ENCODE data around the gene SMC1B.
"Not testable (repeated sequence)": the region's sequence is repeated elsewhere in the genome, so short reads cannot be mapped to it uniquely, and the experiment has no call there.

The SMC1B gene

DNA sequence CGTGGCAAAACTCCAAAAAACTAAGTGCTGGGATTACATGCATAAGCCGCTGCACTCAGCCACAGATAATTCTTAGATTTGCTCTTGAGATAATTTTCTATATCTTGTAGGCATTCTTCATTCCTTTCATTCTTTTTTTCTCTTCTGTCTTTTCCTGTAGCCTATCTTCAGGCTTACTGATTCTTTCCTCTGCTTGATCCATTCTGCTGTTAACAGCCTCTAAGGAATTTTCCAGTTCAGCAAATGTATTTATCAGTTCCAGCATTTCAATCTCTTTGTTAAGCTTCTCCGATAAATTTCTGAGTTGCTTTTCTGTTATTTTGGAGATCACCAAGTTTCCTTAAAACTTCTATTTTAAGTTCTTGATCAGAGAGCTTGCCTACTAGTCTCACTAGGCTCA is 46.7 kb downstream of the SMC1B start:
- Mint-ChIP-seq H3K27ac (no peak overlapping the region), H3K4me3 (no peak overlapping the region), H3K9me3 (peaks cover 7% of the 10 kb centered on the region), H3K36me3 (peaks cover 2% of the 10 kb centered on the region), H3K4me1 (no peaks in the 10 kb centered on the region), H3K27me3 (peaks cover 10% of the 10 kb centered on the region)
- DNase-seq (ENCODE audit: low spot score in 2 of 2) (no peak), ATAC-seq (ENCODE audit: low read depth) (no peak)

DNA sequence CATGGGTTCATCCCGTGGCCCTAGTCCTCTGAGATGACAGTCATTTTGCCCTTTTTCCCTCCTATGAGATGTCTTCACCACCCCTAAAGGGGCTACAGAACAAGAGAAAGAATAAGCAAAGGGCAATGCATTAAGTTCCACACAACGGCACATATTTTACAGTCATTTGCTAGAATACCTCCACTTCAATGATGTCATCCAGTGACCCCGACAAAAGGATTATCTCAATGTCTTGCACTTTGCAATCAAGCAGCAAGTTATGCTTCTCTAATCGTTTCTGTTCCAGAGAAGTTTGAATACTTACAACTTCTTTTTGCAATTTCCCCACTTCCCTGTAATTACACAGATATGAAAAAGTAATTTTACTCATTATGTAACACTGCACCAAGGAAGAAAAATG is 53.8 kb downstream of the SMC1B start:
- no peak for ATAC-seq (ENCODE audit: low read depth)
- Mint-ChIP-seq H3K4me1 (no peaks in the 10 kb centered on the region), H3K27me3 (peaks cover 6% of the 10 kb centered on the region), H3K27ac (no peak overlapping the region), H3K9me3 (no peaks in the 10 kb centered on the region), H3K4me3 (no peak overlapping the region), H3K36me3 (no peaks in the 10 kb centered on the region)
- DNase-seq (ENCODE audit: low spot score in 2 of 2) = no peak

DNA sequence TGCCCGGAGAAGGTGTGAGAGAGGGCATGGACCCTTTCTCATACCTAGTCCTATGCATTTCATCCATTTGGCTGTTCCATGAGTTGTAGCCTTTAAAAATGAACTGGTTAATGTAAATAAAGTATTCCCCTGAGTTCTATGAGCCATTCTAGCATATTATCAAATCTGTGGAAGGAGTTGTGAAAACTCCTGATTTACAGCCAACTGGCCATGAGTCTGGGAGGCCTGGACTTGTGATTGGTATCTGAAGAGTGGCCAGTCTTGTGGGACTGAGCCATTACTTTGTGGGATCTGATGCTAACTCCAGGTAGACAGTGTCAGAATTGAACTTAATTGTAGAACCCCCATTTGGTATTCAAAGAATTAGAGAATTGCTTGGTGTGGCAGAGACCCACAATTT is 55.3 kb downstream of the SMC1B start:
- Mint-ChIP-seq H3K36me3 (no peaks in the 10 kb centered on the region), H3K27me3 (peaks cover 3% of the 10 kb centered on the region), H3K27ac (no peak overlapping the region), H3K4me3 (no peak overlapping the region), H3K4me1 (no peaks in the 10 kb centered on the region), H3K9me3 (no peaks in the 10 kb centered on the region)
- ATAC-seq (ENCODE audit: low read depth) = no peak
- DNase-seq (ENCODE audit: low spot score in 2 of 2) = no peak

DNA sequence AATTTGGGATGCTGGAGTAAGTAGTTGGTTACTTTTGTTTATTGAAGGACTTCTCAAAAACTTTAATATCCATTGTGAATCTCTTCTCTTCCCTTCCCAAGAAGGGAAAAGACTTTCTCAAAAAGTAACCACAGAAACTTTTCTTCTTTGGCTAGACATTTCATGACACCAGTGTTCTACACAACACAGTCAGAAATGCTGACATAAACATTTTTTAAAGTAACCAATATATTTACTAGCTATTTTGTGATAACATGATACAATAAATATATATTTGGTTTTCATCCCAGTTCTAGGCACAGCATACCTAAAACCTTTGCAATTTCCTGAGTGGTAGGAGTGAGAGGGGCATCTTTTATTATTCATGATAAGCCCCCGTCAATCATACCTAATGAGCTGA is 55.9 kb downstream of the SMC1B start:
- no peak for DNase-seq (ENCODE audit: low spot score in 2 of 2)
- Mint-ChIP-seq H3K4me3 (no peak overlapping the region), H3K27me3 (peaks cover 3% of the 10 kb centered on the region), H3K36me3 (no peaks in the 10 kb centered on the region), H3K9me3 (no peaks in the 10 kb centered on the region), H3K4me1 (no peaks in the 10 kb centered on the region), H3K27ac (no peak overlapping the region)
- no peak for ATAC-seq (ENCODE audit: low read depth)

DNA sequence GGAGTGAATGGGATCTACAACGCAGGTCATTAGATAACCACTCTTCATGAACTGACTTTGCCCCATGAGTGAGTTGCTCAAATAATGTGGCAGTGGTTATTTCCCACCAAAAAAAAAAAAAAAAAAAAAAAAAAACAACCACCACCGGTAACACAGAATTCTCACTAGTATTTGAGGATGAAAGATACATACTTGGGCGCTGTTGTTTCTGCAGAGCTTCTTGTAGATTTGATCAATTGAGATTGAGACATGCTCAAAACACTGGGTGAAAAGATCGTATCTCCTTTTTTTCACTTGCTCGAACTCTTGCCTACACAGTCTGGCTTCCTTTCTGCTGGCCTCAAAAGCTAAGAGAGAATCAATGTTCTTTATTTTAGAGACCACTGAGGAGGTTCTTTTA is 59.6 kb downstream of the SMC1B start:
- no peak overlapping the region for H3K27ac Mint-ChIP-seq
- ATAC-seq (ENCODE audit: low read depth) = no peak
- DNase-seq (ENCODE audit: low spot score in 2 of 2) = no peak

DNA sequence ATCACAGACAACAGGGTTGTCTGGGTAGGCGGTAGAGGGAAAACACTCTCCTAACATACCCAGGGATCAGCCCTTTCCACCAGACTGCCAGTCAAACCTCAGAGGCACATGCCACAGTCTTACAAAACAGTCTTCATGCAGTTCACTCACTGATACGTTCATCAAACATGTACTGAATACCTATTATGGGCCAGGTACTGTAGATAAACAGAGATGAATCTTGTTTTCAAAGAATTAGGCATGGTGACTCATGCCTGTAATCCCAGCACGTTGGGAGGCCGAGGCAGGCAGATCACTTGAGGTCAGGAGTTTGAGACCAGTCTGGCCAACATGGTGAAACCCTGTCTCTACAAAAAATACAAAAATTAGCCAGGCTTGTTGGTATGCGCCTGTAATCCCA is 60.6 kb downstream of the SMC1B start:
- H3K4me3 Mint-ChIP-seq; H3K4me1 Mint-ChIP-seq; H3K27me3 Mint-ChIP-seq; H3K27ac Mint-ChIP-seq; H3K9me3 Mint-ChIP-seq; H3K36me3 Mint-ChIP-seq; DNase-seq (ENCODE audit: low spot score in 2 of 2); ATAC-seq (ENCODE audit: low read depth): not testable (repeated sequence)

More for the DNA sequence above, 59.6 kb downstream of the SMC1B start:
- Mint-ChIP-seq H3K4me3 (no peak overlapping the region), H3K36me3 (no peaks in the 10 kb centered on the region), H3K9me3 (no peaks in the 10 kb centered on the region), H3K4me1 (no peaks in the 10 kb centered on the region), H3K27me3 (no peaks in the 10 kb centered on the region)

DNA sequence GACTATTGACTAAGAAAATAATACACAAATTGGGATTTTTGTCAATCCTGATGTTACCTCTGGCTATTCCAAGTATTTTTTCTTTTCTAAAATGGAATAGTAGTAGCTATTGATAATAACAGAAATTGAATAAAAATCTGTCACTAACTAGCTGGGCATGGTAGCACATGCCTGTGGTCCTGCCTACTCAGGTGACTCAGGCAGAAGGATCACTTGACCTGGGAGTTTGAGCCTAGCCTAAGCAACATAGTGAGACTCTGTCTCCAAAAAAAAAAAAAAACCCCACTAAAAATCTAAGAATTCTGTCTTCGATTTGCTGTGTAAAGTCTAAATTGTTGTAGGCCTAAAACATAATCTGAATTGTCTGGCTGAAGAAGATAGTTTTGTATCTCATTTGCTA is 61.4 kb downstream of the SMC1B start:
- Mint-ChIP-seq H3K4me3 (no peak overlapping the region), H3K36me3 (no peaks in the 10 kb centered on the region), H3K27me3 (no peaks in the 10 kb centered on the region), H3K27ac (no peak overlapping the region), H3K4me1 (no peaks in the 10 kb centered on the region), H3K9me3 (no peaks in the 10 kb centered on the region)
- ATAC-seq (ENCODE audit: low read depth) (no peak), DNase-seq (ENCODE audit: low spot score in 2 of 2) (no peak)

DNA sequence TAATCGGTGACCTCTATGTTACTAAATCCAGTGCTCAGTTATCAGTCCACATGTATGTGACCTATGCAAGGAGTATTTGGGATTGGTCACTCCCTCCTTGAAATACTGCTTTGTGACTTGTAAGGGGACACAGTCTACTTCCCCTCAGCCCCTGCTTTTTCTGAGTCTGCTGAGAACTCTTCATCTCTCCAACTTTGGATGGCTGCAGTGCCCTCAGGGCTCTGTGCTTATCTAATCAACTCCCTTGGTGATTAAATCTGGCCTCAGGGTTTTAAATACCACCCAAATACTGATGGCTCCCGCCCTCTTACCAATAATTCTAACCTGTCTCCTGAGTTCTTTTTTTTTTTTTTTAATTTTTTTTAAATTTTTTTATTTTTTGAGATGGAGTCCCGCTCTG is 63.5 kb downstream of the SMC1B start:
- Mint-ChIP-seq H3K4me1 (no peaks in the 10 kb centered on the region), H3K36me3 (no peaks in the 10 kb centered on the region), H3K9me3 (no peaks in the 10 kb centered on the region), H3K27ac (no peak overlapping the region), H3K4me3 (no peak overlapping the region), H3K27me3 (no peaks in the 10 kb centered on the region)
- DNase-seq (ENCODE audit: low spot score in 2 of 2) (no peak), ATAC-seq (ENCODE audit: low read depth) (no peak)

DNA sequence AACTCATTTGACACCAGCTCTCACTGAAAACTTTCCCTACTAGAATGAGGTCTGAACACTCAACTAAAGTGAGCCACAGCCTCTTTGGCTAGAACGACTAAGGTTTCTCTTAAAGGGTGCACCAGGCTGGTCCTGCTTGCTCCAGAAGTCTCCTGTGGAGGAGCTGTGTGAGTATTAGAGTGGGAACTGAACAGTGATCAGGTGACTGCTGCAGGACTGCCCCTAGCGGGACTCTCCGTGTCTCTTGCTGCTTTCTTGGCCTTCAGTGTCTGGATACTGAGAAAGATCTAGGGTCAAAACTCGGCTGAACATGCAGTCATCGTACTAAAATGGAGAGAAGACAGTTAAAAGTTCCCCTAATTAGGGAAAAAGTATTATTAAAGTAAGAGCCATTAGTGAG is 69.1 kb downstream of the SMC1B start:
- H3K27ac Mint-ChIP-seq = no peak overlapping the region
- no peaks in the 10 kb centered on the region for H3K4me1 Mint-ChIP-seq
- H3K36me3 Mint-ChIP-seq = peaks cover 12% of the 10 kb centered on the region
- DNase-seq (ENCODE audit: low spot score in 2 of 2) = no peak
- no peak for ATAC-seq (ENCODE audit: low read depth)
- no peaks in the 10 kb centered on the region for H3K27me3 Mint-ChIP-seq
- H3K4me3 Mint-ChIP-seq = no peak overlapping the region
- no peaks in the 10 kb centered on the region for H3K9me3 Mint-ChIP-seq

DNA sequence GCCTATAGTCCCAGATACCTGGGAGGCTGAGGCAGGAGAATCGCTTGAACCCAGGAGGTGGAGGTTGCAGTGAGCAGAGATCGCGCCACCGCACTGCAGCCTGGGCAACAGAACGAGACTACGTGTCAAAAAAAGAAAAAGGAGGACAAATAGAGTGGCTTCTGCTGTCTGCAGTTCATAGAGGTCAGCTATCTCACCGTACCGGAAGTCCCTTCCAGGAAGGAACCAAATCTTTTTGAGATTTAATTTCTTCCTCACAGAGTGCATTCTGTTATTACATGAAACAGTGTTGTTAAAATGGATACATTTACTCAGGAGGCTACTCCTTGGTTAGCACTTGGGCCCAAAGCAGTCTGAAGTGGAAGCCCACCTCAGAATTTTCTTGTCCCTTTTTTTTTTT is 70.3 kb downstream of the SMC1B start:
- Mint-ChIP-seq H3K4me3 (no peak overlapping the region), H3K27me3 (no peaks in the 10 kb centered on the region), H3K4me1 (no peaks in the 10 kb centered on the region), H3K27ac (no peak overlapping the region), H3K36me3 (peaks cover 15% of the 10 kb centered on the region), H3K9me3 (no peaks in the 10 kb centered on the region)
- ATAC-seq (ENCODE audit: low read depth) = no peak
- no peak for DNase-seq (ENCODE audit: low spot score in 2 of 2)

DNA sequence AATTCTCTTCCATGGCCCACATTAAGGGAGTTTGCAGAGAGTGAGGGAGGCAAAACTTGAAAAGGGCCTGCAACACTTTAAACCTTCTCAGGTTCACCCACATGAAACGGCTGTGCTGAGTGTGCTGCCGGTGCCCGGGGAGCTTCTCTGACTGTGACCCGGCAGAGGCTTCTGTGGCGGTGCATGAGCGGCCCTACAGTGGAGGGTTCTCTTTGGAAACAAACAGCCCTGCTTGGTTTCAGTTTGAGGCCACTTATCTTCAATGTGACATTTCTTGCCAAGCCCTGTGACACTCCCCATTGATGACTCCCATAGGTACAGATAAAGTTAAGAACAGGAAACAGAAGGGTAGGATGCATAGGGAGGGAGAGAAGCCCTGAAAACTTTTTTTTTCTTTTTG is 71.9 kb downstream of the SMC1B start:
- Mint-ChIP-seq H3K27me3 (no peaks in the 10 kb centered on the region), H3K36me3 (peaks cover 21% of the 10 kb centered on the region), H3K27ac (no peak overlapping the region), H3K4me1 (no peaks in the 10 kb centered on the region), H3K9me3 (no peaks in the 10 kb centered on the region), H3K4me3 (no peak overlapping the region)
- DNase-seq (ENCODE audit: low spot score in 2 of 2) = no peak
- ATAC-seq (ENCODE audit: low read depth) = no peak

DNA sequence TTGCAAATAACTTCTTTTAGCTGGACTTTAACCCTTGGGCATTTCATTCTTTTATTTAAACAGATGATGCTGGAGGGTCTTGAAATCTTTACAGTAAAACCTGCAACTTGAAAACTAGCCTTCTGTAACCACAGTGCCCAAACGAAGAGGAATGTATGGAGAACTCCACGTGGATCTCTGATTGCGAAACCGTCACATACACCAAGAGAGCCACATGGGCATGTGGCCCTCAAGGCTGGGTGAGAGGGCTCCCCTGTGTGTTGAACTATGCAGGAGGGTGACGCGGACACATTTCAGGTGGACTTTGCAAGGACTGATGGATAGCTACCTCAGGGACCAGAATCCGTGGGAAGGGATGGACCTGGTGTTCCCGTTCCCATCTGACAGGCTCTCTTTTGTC is 73.1 kb downstream of the SMC1B start:
- DNase-seq (ENCODE audit: low spot score in 2 of 2) (no peak), ATAC-seq (ENCODE audit: low read depth) (no peak)
- H3K4me1 Mint-ChIP-seq = no peaks in the 10 kb centered on the region
- no peak overlapping the region for H3K27ac Mint-ChIP-seq
- H3K27me3 Mint-ChIP-seq = no peaks in the 10 kb centered on the region
- H3K4me3 Mint-ChIP-seq = no peak overlapping the region
- H3K9me3 Mint-ChIP-seq = no peaks in the 10 kb centered on the region
- H3K36me3 Mint-ChIP-seq = peaks cover 25% of the 10 kb centered on the region

DNA sequence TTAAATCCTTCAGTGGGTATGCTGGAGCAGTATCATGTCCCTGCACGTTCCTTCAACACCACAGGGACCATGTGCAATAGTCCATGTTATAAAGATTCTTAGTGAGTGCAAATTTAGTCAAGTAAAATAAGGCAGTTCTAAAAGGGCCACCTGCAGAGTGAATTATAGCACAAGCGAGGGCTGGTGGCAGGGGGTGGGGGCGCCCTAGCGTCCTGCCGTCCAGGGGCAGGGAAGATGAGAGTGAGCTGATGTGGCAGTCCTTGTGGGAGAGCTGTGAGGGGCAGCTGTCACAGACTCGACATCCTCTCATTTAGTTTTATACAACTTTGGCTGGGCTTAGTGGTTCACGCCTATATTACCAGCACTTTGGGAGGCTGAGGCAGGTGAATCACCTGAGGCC is 74.6 kb downstream of the SMC1B start:
- no peak overlapping the region for H3K27ac Mint-ChIP-seq
- no peak overlapping the region for H3K4me3 Mint-ChIP-seq
- peaks cover 27% of the 10 kb centered on the region for H3K36me3 Mint-ChIP-seq
- H3K9me3 Mint-ChIP-seq = no peaks in the 10 kb centered on the region
- no peak for ATAC-seq (ENCODE audit: low read depth)
- no peak for DNase-seq (ENCODE audit: low spot score in 2 of 2)
- no peaks in the 10 kb centered on the region for H3K4me1 Mint-ChIP-seq
- H3K27me3 Mint-ChIP-seq = no peaks in the 10 kb centered on the region

DNA sequence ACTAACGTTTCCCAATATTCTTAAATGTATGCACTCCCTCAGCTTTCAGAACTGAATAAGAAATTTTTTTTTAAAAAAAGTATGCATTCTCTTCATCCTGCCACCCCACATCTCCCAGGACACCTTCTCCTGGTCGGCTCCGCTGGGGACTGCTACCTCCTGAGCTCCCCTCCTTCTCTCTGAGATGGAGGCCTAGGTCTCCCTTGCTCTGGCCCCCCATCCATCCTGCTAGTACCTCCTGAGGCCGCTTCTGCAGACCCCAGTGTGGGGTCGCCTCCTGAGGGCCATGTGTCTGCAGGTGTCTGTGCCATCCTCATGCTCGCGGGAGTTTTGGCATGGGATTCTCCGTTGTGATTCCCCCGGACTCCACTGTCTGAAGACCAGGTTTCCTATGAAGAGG is 75.9 kb downstream of the SMC1B start:
- Mint-ChIP-seq H3K27ac (no peak overlapping the region), H3K4me3 (no peak overlapping the region), H3K27me3 (no peaks in the 10 kb centered on the region), H3K36me3 (peaks cover 30% of the 10 kb centered on the region), H3K9me3 (no peaks in the 10 kb centered on the region), H3K4me1 (no peaks in the 10 kb centered on the region)
- no peak for DNase-seq (ENCODE audit: low spot score in 2 of 2)
- no peak for ATAC-seq (ENCODE audit: low read depth)

DNA sequence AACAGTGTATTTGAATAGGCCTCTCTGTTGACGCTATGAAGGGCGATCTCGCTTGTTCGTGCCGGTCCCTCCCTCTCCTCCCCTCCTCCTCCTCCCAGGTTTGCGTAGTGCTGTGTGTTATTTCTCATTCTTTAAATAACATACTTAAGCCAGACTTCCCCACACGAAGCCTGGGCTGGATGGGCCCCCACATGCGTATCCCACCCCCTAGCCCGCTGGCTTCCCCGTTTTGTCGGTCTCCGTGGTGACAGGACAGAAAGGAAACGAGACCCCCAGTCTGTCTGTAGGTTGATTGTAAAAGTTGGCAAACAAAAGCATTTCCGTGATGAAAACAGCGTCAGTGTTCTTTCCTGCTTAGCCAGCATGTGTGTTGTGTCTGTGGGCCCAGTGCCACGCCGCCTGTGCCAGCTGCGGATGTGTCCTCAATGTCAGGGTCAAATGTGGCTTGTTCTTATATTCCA is 76.4 kb downstream of the SMC1B start:
- Mint-ChIP-seq H3K4me3 (no peak overlapping the region), H3K4me1 (no peaks in the 10 kb centered on the region)

More for the DNA sequence above, 76.4 kb downstream of the SMC1B start:
- Mint-ChIP-seq H3K9me3 (no peaks in the 10 kb centered on the region), H3K27me3 (no peaks in the 10 kb centered on the region), H3K36me3 (peaks cover 28% of the 10 kb centered on the region), H3K27ac (no peak overlapping the region)
- ATAC-seq (ENCODE audit: low read depth) = no peak
- no peak for DNase-seq (ENCODE audit: low spot score in 2 of 2)

Measured in memory B cell (primary cell).